NCI-H82 treated with DMSO at 0.1 percent for 48 hours (cell line): ENCODE data around the gene ARMC10.
"Not testable (repeated sequence)": the region's sequence is repeated elsewhere in the genome, so short reads cannot be mapped to it uniquely, and the experiment has no call there.

ENCODE experiments used
- DNase-seq: peaks from one replicate; lab custom pipeline; 2025; ENCODE audit not compliant: unreplicated experiment; lab: John Stamatoyannopoulos, UW

ARMC10 gene

GRCh38 chr7:103077318-103077717, 2.4 kb downstream of the ARMC10 start:
- DNase-seq, result no peak

DNA sequence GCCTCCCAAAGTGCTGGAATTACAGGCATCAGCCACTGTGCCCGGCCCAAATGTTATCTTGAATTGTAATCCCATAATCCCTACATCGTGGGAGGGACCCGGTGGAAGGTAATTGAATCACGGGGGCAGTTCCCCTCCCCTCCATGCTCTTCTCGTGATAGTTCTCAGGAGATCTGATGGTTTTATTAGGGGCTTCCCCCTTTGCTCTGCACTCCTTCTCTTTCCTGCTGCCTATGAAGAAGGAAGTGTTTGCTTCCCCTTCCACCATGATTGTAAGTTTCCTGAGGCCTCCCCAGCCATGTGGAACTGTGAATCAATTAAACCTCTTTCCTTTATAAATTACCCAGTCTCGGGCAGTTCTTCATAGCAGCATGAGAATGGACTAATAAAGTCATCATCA, 3.3 kb downstream of the ARMC10 start:
- peak; percentile 25 for DNase-seq

GRCh38 chr7:103079836-103080235, 4.9 kb downstream of the ARMC10 start:
- no peak for DNase-seq

DNA sequence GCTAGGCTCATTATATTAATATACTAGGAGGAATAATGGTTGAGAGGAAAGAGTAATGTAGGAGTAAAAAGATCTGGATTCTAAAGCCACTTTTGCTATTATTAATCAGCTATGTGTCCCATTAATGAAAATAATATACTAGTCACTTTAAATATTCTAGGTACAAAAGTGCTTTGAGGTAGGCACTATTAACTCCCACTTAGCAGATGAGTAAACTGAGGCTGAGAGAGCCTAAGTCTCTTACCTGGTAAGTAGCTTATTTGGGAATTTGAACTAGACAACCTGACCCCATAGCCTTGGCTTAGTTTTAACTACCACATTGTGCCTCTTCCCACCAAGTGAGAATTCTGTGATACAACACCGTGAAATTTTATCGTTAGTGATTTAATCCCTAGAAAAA, 6.0 kb downstream of the ARMC10 start:
- DNase-seq, result no peak

GRCh38 chr7:103082497-103082896, 7.6 kb downstream of the ARMC10 start:
- no peak for DNase-seq

DNA sequence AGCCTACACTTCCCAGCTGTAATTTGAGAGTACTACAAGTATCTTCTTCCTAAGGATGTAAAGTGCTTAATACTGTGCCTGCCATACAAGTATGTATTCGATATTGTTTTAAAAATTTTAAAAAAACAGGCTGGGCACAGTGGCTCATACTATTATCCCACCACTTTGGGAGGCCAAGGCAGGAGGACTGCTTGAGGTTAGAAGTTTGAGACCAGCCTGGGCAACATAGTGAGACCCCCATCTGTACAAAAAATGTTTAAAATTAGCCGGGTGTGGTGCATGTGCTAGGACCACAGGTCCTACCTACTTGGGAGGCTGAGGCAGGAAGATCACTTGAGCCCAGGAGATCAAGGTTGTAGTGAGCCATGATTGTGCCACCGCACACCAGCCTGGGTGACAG, 8.3 kb downstream of the ARMC10 start:
- no peak for DNase-seq

GRCh38 chr7:103092321-103092720, 17.4 kb downstream of the ARMC10 start:
- DNase-seq, result not testable (repeated sequence)

DNA sequence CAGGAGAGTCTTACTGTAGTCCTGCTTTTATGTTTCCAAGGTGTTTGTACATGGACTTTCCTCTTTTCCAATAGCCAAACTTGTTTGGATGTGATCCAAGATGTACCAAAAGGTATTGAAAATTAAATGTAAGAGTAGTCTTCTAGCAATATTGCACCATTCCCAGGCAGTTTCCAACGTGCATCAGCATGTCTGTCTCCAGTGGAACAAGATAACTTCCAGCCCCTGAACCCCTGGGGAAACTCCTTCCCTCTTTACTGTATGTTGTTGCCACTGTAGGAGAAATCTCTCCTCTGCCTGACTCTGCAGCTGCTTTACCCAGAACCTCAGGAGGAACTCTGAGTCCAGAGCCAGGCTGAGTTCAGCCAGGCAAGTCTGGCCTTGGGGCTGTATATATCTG, 18.5 kb downstream of the ARMC10 start:
- DNase-seq, result no peak

DNA sequence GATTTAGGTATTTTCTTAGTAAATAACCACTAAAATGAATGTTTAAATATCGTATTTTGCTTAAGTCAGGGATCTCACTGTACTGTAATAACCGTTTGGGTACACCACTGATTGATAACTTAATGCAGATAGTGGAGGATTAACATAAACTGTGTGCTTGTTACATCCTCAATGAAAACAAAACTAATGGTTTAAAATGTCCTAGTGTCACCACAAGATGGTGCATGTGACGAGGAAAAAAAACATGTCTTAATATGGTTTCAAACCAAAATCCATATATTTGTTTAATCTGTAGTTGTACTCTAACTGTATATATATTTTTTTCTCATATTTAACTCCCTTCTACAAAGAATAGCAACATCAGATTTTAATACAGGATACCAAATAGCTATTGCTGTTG, 19.2 kb downstream of the ARMC10 start:
- no peak for DNase-seq

DNA sequence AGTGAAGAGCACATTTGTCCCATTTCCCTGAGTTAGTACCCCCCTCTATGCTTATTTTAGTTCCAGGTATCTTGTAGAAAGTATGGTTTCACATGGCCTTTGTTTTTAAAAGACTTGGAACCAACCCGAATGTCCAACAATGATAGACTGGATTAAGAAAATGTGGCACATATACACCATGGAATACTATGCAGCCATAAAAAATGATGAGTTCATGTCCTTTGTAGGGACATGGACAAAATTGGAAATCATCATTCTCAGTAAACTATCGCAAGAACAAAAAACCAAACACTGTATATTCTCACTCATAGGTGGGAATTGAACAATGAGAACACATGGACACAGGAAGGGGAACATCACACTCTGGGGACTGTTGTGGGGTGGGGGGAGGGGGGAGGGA, 20.6 kb downstream of the ARMC10 start:
- DNase-seq, result not testable (repeated sequence)

GRCh38 chr7:103097041-103097440, 22.1 kb downstream of the ARMC10 start:
- DNase-seq, result no peak

- DNase-seq, result no peak
These were observed 25.4 kb downstream of the ARMC10 start for GRCh38 chr7:103100348-103100747.

DNA sequence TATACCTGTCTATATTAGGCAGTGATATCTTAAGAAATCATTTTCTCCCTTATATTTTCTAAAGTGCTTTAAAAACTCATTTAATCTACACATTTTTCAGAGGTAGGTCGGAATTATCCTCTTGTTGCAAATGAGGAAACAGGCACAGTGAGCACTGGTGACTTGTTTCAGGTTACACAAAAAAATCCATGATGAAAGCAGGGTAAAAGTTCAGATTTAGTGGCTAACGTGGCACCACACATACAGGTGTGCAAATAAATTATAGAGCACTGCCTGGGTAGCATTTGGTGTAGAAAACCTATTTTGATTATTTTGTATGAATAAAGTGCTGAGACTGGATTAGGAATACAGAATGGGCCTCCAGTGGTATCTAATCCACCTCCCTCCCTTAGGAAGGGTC, 26.6 kb downstream of the ARMC10 start:
- DNase-seq, result no peak

DNA sequence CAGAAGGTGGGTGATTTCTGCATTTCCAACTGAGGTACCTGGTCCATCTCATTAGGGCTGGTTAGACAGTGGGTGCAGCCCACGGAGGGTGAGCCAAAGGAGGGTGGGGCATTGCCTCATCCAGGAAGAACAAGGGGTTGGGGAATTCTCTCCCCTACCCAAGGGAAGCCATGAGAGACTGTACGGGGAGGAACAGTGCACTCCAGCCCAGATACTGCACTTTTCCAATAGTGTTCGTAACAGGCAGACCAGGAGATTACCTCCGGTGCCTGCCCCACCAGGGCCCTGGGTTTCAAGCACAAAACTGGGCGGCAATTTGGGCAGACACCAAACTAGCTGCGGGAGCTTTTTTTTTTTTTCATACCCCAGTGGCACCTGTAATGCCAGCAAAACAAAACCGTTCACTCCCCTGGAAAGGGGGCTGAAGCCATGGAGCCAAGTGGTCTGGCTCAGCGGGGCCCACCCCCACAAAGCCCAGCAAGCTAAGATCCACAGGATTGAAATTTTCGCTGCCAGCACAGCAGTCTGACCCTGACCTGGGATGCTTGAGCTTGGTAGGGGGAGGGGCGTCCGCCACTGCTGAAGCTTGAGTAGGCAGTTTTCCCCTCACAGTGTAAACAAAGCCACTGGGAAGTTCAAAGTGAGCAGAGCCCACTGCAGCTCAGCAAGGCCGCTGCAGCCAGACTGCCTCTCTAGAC, 31.2 kb downstream of the ARMC10 start:
- DNase-seq, result no peak

DNA sequence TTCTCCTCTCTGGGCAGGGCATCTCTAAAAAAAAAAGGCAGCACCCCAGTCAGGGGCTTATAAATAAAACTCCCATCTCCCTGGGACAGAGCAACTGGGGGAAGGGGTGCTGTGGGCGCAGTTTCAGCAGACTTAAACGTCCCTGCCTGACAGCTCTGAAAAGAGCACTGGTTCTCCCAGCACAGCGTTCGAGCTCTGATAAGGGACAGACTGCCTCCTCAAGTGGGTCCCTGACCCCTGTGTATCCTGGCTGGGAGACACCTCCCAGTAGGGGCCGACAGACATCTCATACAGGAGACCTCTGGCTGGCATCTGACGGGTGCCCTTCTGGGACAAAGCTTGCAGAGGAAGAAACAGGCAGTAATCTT, 31.7 kb downstream of the ARMC10 start:
- DNase-seq, result not testable (repeated sequence)

DNA sequence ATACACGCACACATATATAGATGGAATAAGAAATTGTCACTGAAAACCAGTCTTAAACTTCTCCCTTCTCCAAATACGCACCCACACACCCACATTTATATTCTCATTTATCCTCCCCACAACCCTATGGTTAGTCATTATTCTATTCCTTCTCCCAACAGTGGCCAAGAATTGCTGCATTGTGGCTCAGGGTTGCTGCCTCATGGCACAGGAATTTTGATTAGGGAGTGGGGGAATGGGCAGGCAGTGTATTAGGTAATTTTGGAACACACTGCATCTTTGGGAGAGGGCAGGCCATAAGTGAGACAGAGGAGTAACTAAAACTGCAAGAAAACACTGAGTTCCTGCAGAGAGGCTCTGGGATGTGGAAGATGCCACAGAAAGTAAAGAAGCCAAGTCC, 38.2 kb downstream of the ARMC10 start:
- DNase-seq, result no peak

DNA sequence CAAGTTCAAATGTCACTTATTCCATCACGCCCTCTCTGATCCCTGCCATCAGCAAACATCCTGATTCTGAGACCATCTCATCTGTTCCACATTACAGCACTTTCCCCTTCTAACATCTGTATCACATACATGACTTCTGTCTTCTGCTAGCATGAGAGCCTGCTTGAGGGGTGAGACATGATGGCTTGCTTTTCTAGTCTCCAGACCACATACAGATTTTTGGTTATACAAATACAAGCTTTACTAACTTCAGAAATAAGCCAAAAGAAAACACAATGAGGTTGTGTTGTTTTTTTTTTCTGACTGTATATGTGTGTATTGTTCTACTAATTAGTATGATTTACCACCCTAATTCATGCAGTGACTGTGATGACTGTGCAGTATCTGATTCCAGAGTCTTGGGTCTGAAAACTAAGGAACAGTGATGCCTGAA, 39.7 kb downstream of the ARMC10 start:
- no peak for DNase-seq

DNA sequence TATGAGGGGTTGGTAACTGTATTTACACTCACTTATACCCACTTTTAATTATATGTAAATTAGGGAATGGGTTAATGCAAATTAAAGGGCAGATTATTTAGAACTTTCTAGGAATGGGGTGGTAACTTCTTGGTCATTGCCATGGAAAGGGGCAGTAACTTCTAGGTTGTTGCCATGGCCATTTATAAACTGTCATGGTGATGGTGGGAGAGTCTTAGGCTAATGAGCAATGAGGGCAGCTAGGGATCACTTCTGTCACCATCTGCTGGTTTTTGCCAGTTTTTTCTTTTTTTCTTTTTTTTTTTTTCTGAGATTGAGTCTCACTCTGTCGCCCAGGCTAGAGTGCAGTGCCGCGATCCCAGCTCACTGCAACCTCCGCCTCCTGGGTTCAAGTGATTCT, 40.8 kb downstream of the ARMC10 start:
- DNase-seq, result no peak

DNA sequence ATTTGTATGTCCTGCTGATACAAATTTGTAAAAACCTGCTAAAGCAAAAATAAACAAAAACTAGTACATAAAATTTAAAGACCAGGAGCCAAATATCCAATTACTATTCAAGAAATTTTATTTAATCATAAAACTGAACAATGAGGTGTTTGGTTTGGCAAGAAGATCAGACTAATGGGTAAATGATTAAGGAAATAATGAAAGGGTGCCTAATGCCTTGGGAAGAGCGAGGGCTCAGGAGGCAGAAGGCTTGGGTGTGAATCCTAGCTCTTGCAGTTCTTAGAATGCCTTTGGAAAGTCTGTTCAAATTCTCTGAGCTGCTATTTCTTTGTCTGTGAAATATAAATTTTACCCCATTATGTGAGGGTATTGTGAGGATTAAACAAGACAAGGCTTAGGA, 41.6 kb downstream of the ARMC10 start:
- DNase-seq, result no peak

- no peak for DNase-seq
These were observed 42.1 kb downstream of the ARMC10 start for GRCh38 chr7:103116991-103117390.

DNA sequence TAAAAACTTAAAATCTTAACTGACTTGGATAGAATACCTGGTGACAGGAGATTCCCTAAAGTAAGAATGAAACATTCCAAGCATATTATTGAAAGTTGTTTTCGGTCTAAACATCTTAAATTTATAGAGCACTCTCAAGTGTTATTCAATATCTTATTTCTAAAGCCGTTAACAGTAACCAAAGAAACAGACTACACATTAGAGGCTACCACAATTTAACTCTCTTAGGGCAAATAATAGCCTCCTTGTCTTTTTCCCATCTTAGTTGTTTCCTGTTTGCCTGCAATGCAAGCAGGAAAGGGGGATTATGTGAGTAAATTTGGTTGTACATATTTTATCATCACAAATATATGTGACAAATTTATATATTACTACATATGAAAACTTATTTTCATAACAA, 42.5 kb downstream of the ARMC10 start:
- DNase-seq, result no peak

DNA sequence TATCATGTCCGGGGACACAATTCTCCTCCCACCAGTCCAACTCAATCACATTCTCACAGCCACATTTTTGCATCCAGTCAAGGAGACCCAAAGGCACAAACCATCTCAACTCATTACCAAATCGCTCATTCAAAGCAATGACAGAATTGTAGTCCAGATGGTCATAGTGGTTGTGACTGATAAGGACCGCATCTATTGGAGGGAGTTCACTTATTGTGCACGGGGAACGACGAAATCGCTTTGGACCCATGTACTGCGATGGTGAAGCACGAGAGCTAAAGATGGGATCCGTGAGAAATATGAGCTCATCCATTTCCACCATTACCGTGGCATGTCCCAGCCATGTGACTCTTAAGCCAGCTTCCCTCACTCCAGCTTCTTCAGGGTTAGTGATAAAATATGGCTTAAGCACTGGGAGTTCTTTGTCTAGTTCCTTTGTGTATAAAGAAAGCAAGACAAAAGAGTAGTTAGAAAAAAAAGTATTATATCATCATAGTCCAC, 44.9 kb downstream of the ARMC10 start:
- DNase-seq, result no peak

GRCh38 chr7:103120362-103120761, 45.4 kb downstream of the ARMC10 start:
- no peak for DNase-seq
